ENCODE measurements around the gene EFNB1.

The EFNB1 gene

GRCh38 chrX:68842781-68843581, 14.2 kb downstream of the EFNB1 start:
- DNase-seq (ENCODE audit: extremely low read depth in 1 of 2, low read depth in 1 of 2): no peak

GRCh38 chrX:68843992-68844391, 15.2 kb downstream of the EFNB1 start:
- DNase-seq (ENCODE audit: extremely low read depth in 1 of 2, low read depth in 1 of 2): no peak

- DNase-seq (ENCODE audit: extremely low read depth in 1 of 2, low read depth in 1 of 2): no peak
Measured at GRCh38 chrX:68844581-68844980, 15.8 kb downstream of the EFNB1 start.

GRCh38 chrX:68846536-68846935, 17.7 kb downstream of the EFNB1 start:
- DNase-seq (ENCODE audit: extremely low read depth in 1 of 2, low read depth in 1 of 2): no peak

GRCh38 chrX:68847172-68847571, 18.4 kb downstream of the EFNB1 start:
- no peak for DNase-seq (ENCODE audit: extremely low read depth in 1 of 2, low read depth in 1 of 2)

- DNase-seq (ENCODE audit: extremely low read depth in 1 of 2, low read depth in 1 of 2): no peak
Measured at GRCh38 chrX:68848189-68848940, 19.5 kb downstream of the EFNB1 start.

- no peak for DNase-seq (ENCODE audit: extremely low read depth in 1 of 2, low read depth in 1 of 2)
Measured at GRCh38 chrX:68851082-68851481, 22.3 kb downstream of the EFNB1 start.

GRCh38 chrX:68852046-68852445, 23.2 kb downstream of the EFNB1 start:
- DNase-seq (ENCODE audit: extremely low read depth in 1 of 2, low read depth in 1 of 2): no peak

- DNase-seq (ENCODE audit: extremely low read depth in 1 of 2, low read depth in 1 of 2): no peak
Measured at GRCh38 chrX:68853665-68854251, 24.9 kb downstream of the EFNB1 start.

- no peak for DNase-seq (ENCODE audit: extremely low read depth in 1 of 2, low read depth in 1 of 2)
Measured at GRCh38 chrX:68865300-68865699, 36.5 kb downstream of the EFNB1 start.

- no peak for DNase-seq (ENCODE audit: extremely low read depth in 1 of 2, low read depth in 1 of 2)
Measured at GRCh38 chrX:68865926-68866325, 37.1 kb downstream of the EFNB1 start.

GRCh38 chrX:68867458-68868112, 38.8 kb downstream of the EFNB1 start:
- DNase-seq (ENCODE audit: extremely low read depth in 1 of 2, low read depth in 1 of 2): no peak

- no peak for DNase-seq (ENCODE audit: extremely low read depth in 1 of 2, low read depth in 1 of 2)
Measured at GRCh38 chrX:68868316-68868715, 39.5 kb downstream of the EFNB1 start.

- no peak for DNase-seq (ENCODE audit: extremely low read depth in 1 of 2, low read depth in 1 of 2)
Measured at GRCh38 chrX:68868902-68869800, 40.3 kb downstream of the EFNB1 start.

- DNase-seq (ENCODE audit: extremely low read depth in 1 of 2, low read depth in 1 of 2): no peak
Measured at GRCh38 chrX:68870357-68870756, 41.5 kb downstream of the EFNB1 start.

GRCh38 chrX:68872171-68872570, 43.4 kb downstream of the EFNB1 start:
- DNase-seq (ENCODE audit: extremely low read depth in 1 of 2, low read depth in 1 of 2): no peak

- no peak for DNase-seq (ENCODE audit: extremely low read depth in 1 of 2, low read depth in 1 of 2)
Measured at GRCh38 chrX:68874076-68874475, 45.3 kb downstream of the EFNB1 start.

- DNase-seq (ENCODE audit: extremely low read depth in 1 of 2, low read depth in 1 of 2): no peak
Measured at GRCh38 chrX:68876731-68877130, 47.9 kb downstream of the EFNB1 start.

GRCh38 chrX:68877606-68878005, 48.8 kb downstream of the EFNB1 start:
- DNase-seq (ENCODE audit: extremely low read depth in 1 of 2, low read depth in 1 of 2): no peak

- DNase-seq (ENCODE audit: extremely low read depth in 1 of 2, low read depth in 1 of 2): no peak
Measured at GRCh38 chrX:68878977-68879645, 50.3 kb downstream of the EFNB1 start.
